HepG2 (cell line): ENCODE measurements around the gene PRDM10. TPM values are rescaled to one million over a fixed set of nuclear protein-coding genes. Genes with fewer than 3 reads are reported as not detected.

ENCODE experiments used
- AGO2 ChIP-seq: fragments of 200-400 bp; formaldehyde crosslinking; optimal IDR thresholded peaks from 2 replicates; pipeline ENCODE3; 2017; ENCODE audit warnings: mild to moderate bottlenecking, low read depth, low read length, moderate library complexity
- FOXA3 ChIP-seq: IDR thresholded peaks from 2 replicates; pipeline ENCODE4 v1.6.1; 2016; ENCODE audit warnings: missing genetic modification reagents, missing compliant biosample characterization
- GZF1 ChIP-seq: sonication (generic); formaldehyde crosslinking; IDR thresholded peaks from 2 replicates; pipeline ENCODE4 v1.5.1; 2020; ENCODE audit warnings: mild to moderate bottlenecking, missing genetic modification reagents
- KDM5B ChIP-seq: sonication (generic); formaldehyde crosslinking; IDR thresholded peaks from 2 replicates; pipeline ENCODE4 v1.4.0; 2020; ENCODE audit warnings: missing genetic modification reagents, mild to moderate bottlenecking, borderline replicate concordance
- MIER3 ChIP-seq: IDR thresholded peaks from 2 replicates; pipeline ENCODE4 v1.6.1; 2016; ENCODE audit warnings: missing compliant biosample characterization, borderline replicate concordance
- MTF1 ChIP-seq: sonication (generic); formaldehyde crosslinking; IDR thresholded peaks from 2 replicates; pipeline ENCODE4 v1.5.0; 2020; ENCODE audit warnings: missing genetic modification reagents
- NFRKB ChIP-seq: fragments of 450-650 bp; IDR thresholded peaks from 2 replicates; pipeline ENCODE4 v1.6.1; 2017
- PLRG1 ChIP-seq: fragments of 450-650 bp; conservative IDR thresholded peaks from 2 replicates; pipeline ENCODE4 v1.6.1; 2016
- RXRB ChIP-seq: IDR thresholded peaks from 2 replicates; pipeline ENCODE4 v1.6.1; 2016; ENCODE audit warnings: borderline replicate concordance, missing genetic modification reagents, missing compliant biosample characterization
- SOX13 ChIP-seq, 3 experiments: fragments of 450-650 bp in 1 of 3; sonication (generic) in 1 of 3; formaldehyde crosslinking in 1 of 3; IDR thresholded peaks in 2 of 3; conservative IDR thresholded peaks in 1 of 3; 2 replicates each; pipeline versions ENCODE4 v1.5.0 to v1.6.1; 2016 to 2020; ENCODE audit warnings: antibody characterized with exemption in 1 of 3, mild to moderate bottlenecking in 1 of 3, missing compliant biosample characterization in 1 of 3, missing genetic modification reagents in 1 of 3, moderate library complexity in 1 of 3
- TOE1 ChIP-seq: sonication (generic); formaldehyde crosslinking; IDR thresholded peaks from 2 replicates; pipeline ENCODE4 v1.4.0; 2020; ENCODE audit warnings: mild to moderate bottlenecking, missing genetic modification reagents
- U2AF1 ChIP-seq: fragments of 200-400 bp; formaldehyde crosslinking; optimal IDR thresholded peaks from 2 replicates; pipeline ENCODE3; 2017; ENCODE audit warnings: mild to moderate bottlenecking, low read depth, low read length
- XBP1 ChIP-seq: sonication (generic); formaldehyde crosslinking; IDR thresholded peaks from 2 replicates; pipeline ENCODE4 v1.5.0; 2020; ENCODE audit warnings: missing genetic modification reagents
- ZBTB44 ChIP-seq: sonication (generic); formaldehyde crosslinking; IDR thresholded peaks from 2 replicates; pipeline ENCODE4 v1.4.0; 2020; ENCODE audit warnings: missing genetic modification reagents
- ZC3H4 ChIP-seq: sonication (generic); formaldehyde crosslinking; IDR thresholded peaks from 2 replicates; pipeline ENCODE4 v1.4.0; 2020; ENCODE audit warnings: missing genetic modification reagents, borderline replicate concordance
- ZFAT ChIP-seq: sonication (generic); formaldehyde crosslinking; conservative IDR thresholded peaks from 2 replicates; pipeline ENCODE4 v1.8.1; 2023; ENCODE audit warnings: missing genetic modification reagents, inconsistent platforms
- ZNF766 ChIP-seq: sonication (generic); formaldehyde crosslinking; IDR thresholded peaks from 2 replicates; pipeline ENCODE4 v1.5.0; 2020; ENCODE audit warnings: missing genetic modification reagents, borderline replicate concordance
- ZNF839 ChIP-seq: sonication (generic); formaldehyde crosslinking; IDR thresholded peaks from 2 replicates; pipeline ENCODE4 v1.4.0; 2020; ENCODE audit warnings: missing genetic modification reagents, mild to moderate bottlenecking, borderline replicate concordance
- polyA plus RNA-seq, 8 experiments: library from polyadenylated mRNA; depleted of rRNA in 3 of 8; stranded (reverse) in 7 of 8; unstranded in 1 of 8; fragments of >200 nt; fragmentation: Illumina TruSeq in 4 of 8; extraction: Trizol in 4 of 8; gene quantifications; 2 replicates each; pipeline versions ENCODE4 v1.2.1 to v1.2.3, GENCODE V29; 2011 to 2016; ENCODE audit warnings: low read depth in 4 of 8, missing spikeins in 1 of 8, mixed read lengths in 1 of 8; ENCODE audit not compliant: insufficient read depth in 1 of 8
- total RNA-seq, 5 experiments: library from RNA; depleted of rRNA; stranded (reverse); fragments of >200 nt; fragmentation: Illumina TruSeq; extraction: Trizol; gene quantifications; 2 replicates each; pipeline ENCODE4 v1.2.3, GENCODE V29; 2016; ENCODE audit warnings: low read depth in 1 of 5
- TF ChIP-seq, protein P1 (sequence below), 2 experiments: IDR thresholded peaks; 2 replicates each; pipeline ENCODE4 v1.6.1; 2011 to 2012; ENCODE audit warnings: low read length in 2 of 2, borderline replicate concordance in 1 of 2, low read depth in 1 of 2, mild to moderate bottlenecking in 1 of 2, moderate library complexity in 1 of 2
- TF ChIP-seq, protein P2 (sequence below): sonication (generic); formaldehyde crosslinking; IDR thresholded peaks from 2 replicates; pipeline ENCODE4 v1.4.0; 2020; ENCODE audit warnings: missing genetic modification reagents
- TF ChIP-seq, protein P3 (sequence below): IDR thresholded peaks from 2 replicates; pipeline ENCODE4 v1.6.1; 2016; ENCODE audit warnings: missing compliant biosample characterization, missing genetic modification reagents, borderline replicate concordance
- TF ChIP-seq, protein P4 (sequence below): sonication (generic); formaldehyde crosslinking; IDR thresholded peaks from 2 replicates; pipeline ENCODE4 v1.9.0; 2022; ENCODE audit warnings: missing genetic modification reagents, mild to moderate bottlenecking, borderline replicate concordance

Gene PRDM10
- total and polyA plus RNA-seq, 2 of the 13 experiments (the other 11 are each of a cell fraction or from before 2014, with no cell fraction given): 5.7 to 5.8 TPM

DNA sequence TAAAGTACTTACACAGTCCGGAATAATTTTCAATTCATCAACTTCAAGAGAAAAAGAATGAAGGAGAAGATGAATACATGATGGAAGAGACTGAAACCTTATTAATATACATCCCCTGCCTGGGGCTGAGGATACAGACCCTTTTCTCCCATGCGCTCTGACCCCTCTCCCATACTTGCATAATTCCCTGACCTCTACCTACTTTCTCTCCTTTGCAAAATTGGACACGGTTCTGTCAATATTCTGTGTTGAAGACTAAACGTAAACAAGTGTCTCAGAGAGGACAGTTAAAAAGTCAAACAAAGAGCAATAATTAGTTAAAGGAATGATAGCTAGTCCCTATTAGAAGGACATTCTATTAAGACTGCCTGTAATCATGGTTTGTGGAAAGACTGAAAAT lies 7.5 kb downstream of the PRDM10 start (continued):
- TF ChIP-seq, protein P1, sequence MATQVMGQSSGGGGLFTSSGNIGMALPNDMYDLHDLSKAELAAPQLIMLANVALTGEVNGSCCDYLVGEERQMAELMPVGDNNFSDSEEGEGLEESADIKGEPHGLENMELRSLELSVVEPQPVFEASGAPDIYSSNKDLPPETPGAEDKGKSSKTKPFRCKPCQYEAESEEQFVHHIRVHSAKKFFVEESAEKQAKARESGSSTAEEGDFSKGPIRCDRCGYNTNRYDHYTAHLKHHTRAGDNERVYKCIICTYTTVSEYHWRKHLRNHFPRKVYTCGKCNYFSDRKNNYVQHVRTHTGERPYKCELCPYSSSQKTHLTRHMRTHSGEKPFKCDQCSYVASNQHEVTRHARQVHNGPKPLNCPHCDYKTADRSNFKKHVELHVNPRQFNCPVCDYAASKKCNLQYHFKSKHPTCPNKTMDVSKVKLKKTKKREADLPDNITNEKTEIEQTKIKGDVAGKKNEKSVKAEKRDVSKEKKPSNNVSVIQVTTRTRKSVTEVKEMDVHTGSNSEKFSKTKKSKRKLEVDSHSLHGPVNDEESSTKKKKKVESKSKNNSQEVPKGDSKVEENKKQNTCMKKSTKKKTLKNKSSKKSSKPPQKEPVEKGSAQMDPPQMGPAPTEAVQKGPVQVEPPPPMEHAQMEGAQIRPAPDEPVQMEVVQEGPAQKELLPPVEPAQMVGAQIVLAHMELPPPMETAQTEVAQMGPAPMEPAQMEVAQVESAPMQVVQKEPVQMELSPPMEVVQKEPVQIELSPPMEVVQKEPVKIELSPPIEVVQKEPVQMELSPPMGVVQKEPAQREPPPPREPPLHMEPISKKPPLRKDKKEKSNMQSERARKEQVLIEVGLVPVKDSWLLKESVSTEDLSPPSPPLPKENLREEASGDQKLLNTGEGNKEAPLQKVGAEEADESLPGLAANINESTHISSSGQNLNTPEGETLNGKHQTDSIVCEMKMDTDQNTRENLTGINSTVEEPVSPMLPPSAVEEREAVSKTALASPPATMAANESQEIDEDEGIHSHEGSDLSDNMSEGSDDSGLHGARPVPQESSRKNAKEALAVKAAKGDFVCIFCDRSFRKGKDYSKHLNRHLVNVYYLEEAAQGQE (IDR thresholded peaks at IDR 0.05; ENCODE audit: borderline replicate concordance in 1 of 2, low read depth in 1 of 2, low read length in 2 of 2): no peak
- TF ChIP-seq GZF1 (CRISPR knock-in tag): no peak
- TF ChIP-seq, protein P2, sequence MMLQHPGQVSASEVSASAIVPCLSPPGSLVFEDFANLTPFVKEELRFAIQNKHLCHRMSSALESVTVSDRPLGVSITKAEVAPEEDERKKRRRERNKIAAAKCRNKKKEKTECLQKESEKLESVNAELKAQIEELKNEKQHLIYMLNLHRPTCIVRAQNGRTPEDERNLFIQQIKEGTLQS (CRISPR knock-in tag): no peak
- TF ChIP-seq NFRKB: no peak
- no peak for TF ChIP-seq KDM5B (CRISPR knock-in tag)
- TF ChIP-seq ZNF766 (CRISPR knock-in tag): no peak
- TF ChIP-seq MIER3 (CRISPR knock-in tag): no peak
- no peak for TF ChIP-seq AGO2
- TF ChIP-seq ZNF839: no peak
- TF ChIP-seq RXRB (CRISPR knock-in tag): peak; percentile 91
- TF ChIP-seq SOX13 (IDR thresholded peaks at IDR 0.05): no peak
- TF ChIP-seq SOX13 (CRISPR knock-in tag; conservative IDR thresholded peaks at IDR 0.05 in 1 of 2, IDR thresholded peaks at IDR 0.05 in 1 of 2): peak in 1 of 2 experiments; percentile 60; a peak in 2 of 4 replicates
- TF ChIP-seq, protein P3, sequence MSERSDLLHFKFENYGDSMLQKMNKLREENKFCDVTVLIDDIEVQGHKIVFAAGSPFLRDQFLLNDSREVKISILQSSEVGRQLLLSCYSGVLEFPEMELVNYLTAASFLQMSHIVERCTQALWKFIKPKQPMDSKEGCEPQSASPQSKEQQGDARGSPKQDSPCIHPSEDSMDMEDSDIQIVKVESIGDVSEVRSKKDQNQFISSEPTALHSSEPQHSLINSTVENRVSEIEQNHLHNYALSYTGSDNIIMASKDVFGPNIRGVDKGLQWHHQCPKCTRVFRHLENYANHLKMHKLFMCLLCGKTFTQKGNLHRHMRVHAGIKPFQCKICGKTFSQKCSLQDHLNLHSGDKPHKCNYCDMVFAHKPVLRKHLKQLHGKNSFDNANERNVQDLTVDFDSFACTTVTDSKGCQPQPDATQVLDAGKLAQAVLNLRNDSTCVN (CRISPR knock-in tag): no peak
- no peak for TF ChIP-seq ZC3H4 (CRISPR knock-in tag)
- TF ChIP-seq, protein P4, sequence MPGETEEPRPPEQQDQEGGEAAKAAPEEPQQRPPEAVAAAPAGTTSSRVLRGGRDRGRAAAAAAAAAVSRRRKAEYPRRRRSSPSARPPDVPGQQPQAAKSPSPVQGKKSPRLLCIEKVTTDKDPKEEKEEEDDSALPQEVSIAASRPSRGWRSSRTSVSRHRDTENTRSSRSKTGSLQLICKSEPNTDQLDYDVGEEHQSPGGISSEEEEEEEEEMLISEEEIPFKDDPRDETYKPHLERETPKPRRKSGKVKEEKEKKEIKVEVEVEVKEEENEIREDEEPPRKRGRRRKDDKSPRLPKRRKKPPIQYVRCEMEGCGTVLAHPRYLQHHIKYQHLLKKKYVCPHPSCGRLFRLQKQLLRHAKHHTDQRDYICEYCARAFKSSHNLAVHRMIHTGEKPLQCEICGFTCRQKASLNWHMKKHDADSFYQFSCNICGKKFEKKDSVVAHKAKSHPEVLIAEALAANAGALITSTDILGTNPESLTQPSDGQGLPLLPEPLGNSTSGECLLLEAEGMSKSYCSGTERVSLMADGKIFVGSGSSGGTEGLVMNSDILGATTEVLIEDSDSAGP: no peak
- no peak for TF ChIP-seq MTF1
- no peak for TF ChIP-seq ZBTB44 (CRISPR knock-in tag)
- no peak for TF ChIP-seq PLRG1
- TF ChIP-seq TOE1: no peak
- TF ChIP-seq U2AF1: no peak
- TF ChIP-seq ZFAT (CRISPR knock-in tag): no peak
- no peak for TF ChIP-seq XBP1 (CRISPR knock-in tag)
- TF ChIP-seq FOXA3 (CRISPR knock-in tag): peak; percentile 81
